Measurements from ENCODE around the gene IL1RAP.
A peak's percentile ranks its signal among the peaks of the same experiment; 100 is the strongest.

IL1RAP gene

GRCh38 chr3:190582667-190583066 lies 68.8 kb downstream of the IL1RAP start:
- TF ChIP-seq CTCF (IDR thresholded peaks at IDR 0.05; ENCODE audit: low read depth, low read length) (no peak), MYC (IDR thresholded peaks at IDR 0.05; ENCODE audit: low read depth, low read length) (no peak), MAX (IDR thresholded peaks at IDR 0.05; ENCODE audit: low read depth, low read length) (no peak), POLR2A (IDR thresholded peaks at IDR 0.05; ENCODE audit: extremely low read depth, insufficient read length) (no peak)
- DNase-seq (ENCODE audit: low read depth): no peak
- no peak overlapping the region for H3K4me3 ChIP-seq (ENCODE audit: low read depth, low read length)

GRCh38 chr3:190585805-190586630 lies 72.1 kb downstream of the IL1RAP start:
- TF ChIP-seq CTCF (IDR thresholded peaks at IDR 0.05; ENCODE audit: low read depth, low read length) (no peak), POLR2A (IDR thresholded peaks at IDR 0.05; ENCODE audit: extremely low read depth, insufficient read length) (no peak), MYC (IDR thresholded peaks at IDR 0.05; ENCODE audit: low read depth, low read length) (no peak), MAX (IDR thresholded peaks at IDR 0.05; ENCODE audit: low read depth, low read length) (no peak)
- peak; percentile 85 for DNase-seq (ENCODE audit: low read depth)
- no peak overlapping the region for H3K4me3 ChIP-seq (ENCODE audit: low read depth, low read length)

GRCh38 chr3:190586631-190587011 lies 72.7 kb downstream of the IL1RAP start:
- no peak for TF ChIP-seq POLR2A (IDR thresholded peaks at IDR 0.05; ENCODE audit: extremely low read depth, insufficient read length)
- no peak for TF ChIP-seq MAX (IDR thresholded peaks at IDR 0.05; ENCODE audit: low read depth, low read length)
- no peak for TF ChIP-seq CTCF (IDR thresholded peaks at IDR 0.05; ENCODE audit: low read depth, low read length)
- no peak for TF ChIP-seq MYC (IDR thresholded peaks at IDR 0.05; ENCODE audit: low read depth, low read length)
- no peak overlapping the region for H3K4me3 ChIP-seq (ENCODE audit: low read depth, low read length)
- peak; percentile 82 for DNase-seq (ENCODE audit: low read depth)

- H3K4me3 ChIP-seq (ENCODE audit: low read depth, low read length): no peak overlapping the region
- no peak for TF ChIP-seq POLR2A (IDR thresholded peaks at IDR 0.05; ENCODE audit: extremely low read depth, insufficient read length)
- TF ChIP-seq CTCF (IDR thresholded peaks at IDR 0.05; ENCODE audit: low read depth, low read length): no peak
- TF ChIP-seq MYC (IDR thresholded peaks at IDR 0.05; ENCODE audit: low read depth, low read length): no peak
- TF ChIP-seq MAX (IDR thresholded peaks at IDR 0.05; ENCODE audit: low read depth, low read length): no peak
These were observed 74.7 kb downstream of the IL1RAP start for GRCh38 chr3:190588570-190588969.

GRCh38 chr3:190589326-190589725 lies 75.4 kb downstream of the IL1RAP start:
- no peak for TF ChIP-seq POLR2A (IDR thresholded peaks at IDR 0.05; ENCODE audit: extremely low read depth, insufficient read length)
- no peak for TF ChIP-seq MYC (IDR thresholded peaks at IDR 0.05; ENCODE audit: low read depth, low read length)
- TF ChIP-seq MAX (IDR thresholded peaks at IDR 0.05; ENCODE audit: low read depth, low read length): no peak
- no peak for TF ChIP-seq CTCF (IDR thresholded peaks at IDR 0.05; ENCODE audit: low read depth, low read length)
- H3K4me3 ChIP-seq (ENCODE audit: low read depth, low read length): no peak overlapping the region

More at GRCh38 chr3:190588570-190588969, 74.7 kb downstream of the IL1RAP start:
- DNase-seq (ENCODE audit: low read depth): no peak

More at GRCh38 chr3:190589326-190589725, 75.4 kb downstream of the IL1RAP start:
- DNase-seq (ENCODE audit: low read depth): no peak
